Prostate gland (tissue), 2 donors: ENCODE data around the gene RNGTT.

Experiments used
- CTCF ChIP-seq, 4 experiments: fragments of 200-600 bp in 2 of 4; fragments of 450-650 bp in 2 of 4; sonication (generic) in 2 of 4; IDR thresholded peaks; 1 replicate in 3 of 4; 2 replicates in 1 of 4; pipeline ENCODE4 v1.5.1; 2016 to 2019; ENCODE audit warnings: antibody characterized with exemption in 4 of 4, mild to moderate bottlenecking in 2 of 4, moderate library complexity in 2 of 4
- POLR2A ChIP-seq: fragments of 450-650 bp; IDR thresholded peaks from one replicate; pipeline ENCODE4 v1.6.1; 2016; ENCODE audit warnings: antibody characterized with exemption, mild to moderate bottlenecking
- POLR2AphosphoS5 ChIP-seq: sonication (generic); formaldehyde crosslinking; IDR thresholded peaks from one replicate; pipeline ENCODE4 v1.6.1; 2017; ENCODE audit warnings: antibody characterized with exemption

- no peak for TF ChIP-seq POLR2A
- TF ChIP-seq CTCF (IDR thresholded peaks at IDR 0.05): no peak
- no peak for TF ChIP-seq POLR2AphosphoS5
Measured at GRCh38 chr6:89002523-89002922, 39.1 kb upstream of the RNGTT start.
